ENCODE measurements around the gene CBLB. TPM values are rescaled to one million over a fixed set of nuclear protein-coding genes. Genes with fewer than 3 reads are reported as not detected.

CBLB gene
- total and polyA plus RNA-seq, 2 of the 4 experiments (the other 2 are of a cell fraction): 10.1 to 20.1 TPM

DNA sequence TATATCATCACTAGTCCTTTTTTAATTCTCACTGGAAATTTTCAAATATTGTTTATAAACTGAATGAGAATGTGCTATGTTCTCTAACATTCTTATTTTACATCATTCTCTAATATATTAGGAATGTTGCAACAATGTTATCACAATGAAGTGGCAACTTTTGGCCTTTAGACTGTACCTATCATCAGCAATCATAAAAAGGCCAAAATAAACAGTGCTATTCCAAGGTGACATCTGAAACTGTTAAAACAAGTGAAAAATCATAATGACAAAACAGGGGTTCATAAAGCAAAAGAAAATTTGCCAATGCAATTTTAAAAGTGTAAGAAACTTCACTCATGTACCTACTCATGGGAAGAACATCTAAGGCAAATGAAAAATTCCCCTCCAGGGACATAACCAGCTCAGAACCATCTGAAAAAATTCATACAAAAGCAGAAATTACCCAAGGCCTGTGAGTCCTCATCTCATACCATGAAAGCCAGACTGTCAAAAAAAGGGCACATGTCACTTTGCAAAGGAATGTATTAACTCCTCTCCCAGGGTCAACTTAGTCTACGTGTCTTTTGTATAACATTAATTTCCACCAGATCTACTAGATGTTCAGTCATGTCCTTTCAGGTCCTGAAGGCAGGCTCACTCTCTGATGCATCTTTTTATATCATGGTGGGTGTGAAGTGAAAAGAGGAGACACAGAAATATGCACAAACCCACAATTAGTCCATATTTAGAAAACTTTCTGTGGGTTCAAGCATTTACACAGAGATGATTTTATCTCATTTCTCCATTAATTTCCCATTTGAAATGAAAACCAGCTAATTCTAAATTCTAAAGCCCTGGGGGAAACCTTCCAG, 211.9 kb downstream of the CBLB start:
- no CpG with 5 or more reads among the region's 1 CpG for WGBS, 2 experiments (ENCODE audit: extremely low coverage in 2 of 2, insufficient read length in 1 of 2)
- TF ChIP-seq POLR2A (IDR thresholded peaks at IDR 0.05; ENCODE audit: low read depth, low read length) (no peak), SMC3 (IDR thresholded peaks at IDR 0.05; ENCODE audit: low read depth, low read length) (no peak), RCOR1 (IDR thresholded peaks at IDR 0.05; ENCODE audit: insufficient replicate concordance, low read length) (no peak), BHLHE40 (IDR thresholded peaks at IDR 0.05; ENCODE audit: low read depth, low read length) (no peak), NFE2L2 (IDR thresholded peaks at IDR 0.05; ENCODE audit: low read depth, low read length) (no peak), FOS (IDR thresholded peaks at IDR 0.05; ENCODE audit: low read depth, low read length) (no peak)
- TF ChIP-seq, protein P1, sequence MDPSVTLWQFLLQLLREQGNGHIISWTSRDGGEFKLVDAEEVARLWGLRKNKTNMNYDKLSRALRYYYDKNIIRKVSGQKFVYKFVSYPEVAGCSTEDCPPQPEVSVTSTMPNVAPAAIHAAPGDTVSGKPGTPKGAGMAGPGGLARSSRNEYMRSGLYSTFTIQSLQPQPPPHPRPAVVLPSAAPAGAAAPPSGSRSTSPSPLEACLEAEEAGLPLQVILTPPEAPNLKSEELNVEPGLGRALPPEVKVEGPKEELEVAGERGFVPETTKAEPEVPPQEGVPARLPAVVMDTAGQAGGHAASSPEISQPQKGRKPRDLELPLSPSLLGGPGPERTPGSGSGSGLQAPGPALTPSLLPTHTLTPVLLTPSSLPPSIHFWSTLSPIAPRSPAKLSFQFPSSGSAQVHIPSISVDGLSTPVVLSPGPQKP (IDR thresholded peaks at IDR 0.05; ENCODE audit: borderline replicate concordance, low read depth, low read length): no peak
- TF ChIP-seq, protein P2, sequence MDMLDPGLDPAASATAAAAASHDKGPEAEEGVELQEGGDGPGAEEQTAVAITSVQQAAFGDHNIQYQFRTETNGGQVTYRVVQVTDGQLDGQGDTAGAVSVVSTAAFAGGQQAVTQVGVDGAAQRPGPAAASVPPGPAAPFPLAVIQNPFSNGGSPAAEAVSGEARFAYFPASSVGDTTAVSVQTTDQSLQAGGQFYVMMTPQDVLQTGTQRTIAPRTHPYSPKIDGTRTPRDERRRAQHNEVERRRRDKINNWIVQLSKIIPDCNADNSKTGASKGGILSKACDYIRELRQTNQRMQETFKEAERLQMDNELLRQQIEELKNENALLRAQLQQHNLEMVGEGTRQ (IDR thresholded peaks at IDR 0.05; ENCODE audit: low read depth, low read length): no peak
- H3K9me1 ChIP-seq (ENCODE audit: insufficient read depth, low read length): no peaks in the 10 kb centered on the region
- H4K91ac ChIP-seq (ENCODE audit: insufficient read depth, low read depth, low read length): no peak overlapping the region
- H3K14ac ChIP-seq (replicated peaks; ENCODE audit: low read depth, low read length): 0 out of 2 replicates have a peak overlapping the region, but pooled peaks have one; percentile 14
- no peak overlapping the region for H2BK15ac ChIP-seq (ENCODE audit: low read depth, low read length)
- no peaks in the 10 kb centered on the region for H3K27me3 ChIP-seq (ENCODE audit: control insufficient read depth, insufficient read depth, low read length)
- no peak overlapping the region for H3K23ac ChIP-seq (ENCODE audit: low read depth, low read length)
- H4K5ac ChIP-seq (ENCODE audit: low read depth, low read length): no peak overlapping the region; the same call in 1 of the 2 replicates
- in situ Hi-C loops (cut with MboI; ENCODE audit: low sequenced_read_pairs) (no loop called here), intact Hi-C loops (cut with micrococcal nuclease) (no loop called here), dilution Hi-C loops (cut with HindIII; ENCODE audit: low sequenced_read_pairs, unreplicated experiment) (no loop called here)
- no peak overlapping the region for H2AK9ac ChIP-seq (replicated peaks; ENCODE audit: low read depth, low read length, poor library complexity)
- H2BK120ac ChIP-seq (ENCODE audit: low read depth, low read length): no peak overlapping the region
- no peaks in the 10 kb centered on the region; the same call in 1 of the 2 replicates for H3K4me1 ChIP-seq (ENCODE audit: control insufficient read depth, insufficient read depth, low read length)
- H3K56ac ChIP-seq (ENCODE audit: extremely low read depth, insufficient read depth, low read length): no peak overlapping the region
- peaks cover 5% of the 10 kb centered on the region for H3K36me3 ChIP-seq (ENCODE audit: control insufficient read depth, insufficient read depth, low read length)
- no peak overlapping the region for H3K4ac ChIP-seq (ENCODE audit: low read depth, low read length)
- BruUV-seq (replicated peaks): no TSS peak
- no peak for ATAC-seq (ENCODE audit: low read depth)
- H3K4me3 ChIP-seq (ENCODE audit: insufficient read depth, low read depth, low read length): no peak overlapping the region
- no peak overlapping the region for H3K18ac ChIP-seq (ENCODE audit: low read depth, low read length)
- H4K20me1 ChIP-seq (ENCODE audit: insufficient read depth, low read length): no peaks in the 10 kb centered on the region
- no peak overlapping the region for H2AK5ac ChIP-seq (ENCODE audit: low read depth, low read length)
- CTCF ChIA-PET: no interaction called here
- no peak overlapping the region for H4K8ac ChIP-seq (ENCODE audit: low read depth in 2 of 2, low read length in 2 of 2)
- POLR2A ChIA-PET (ENCODE audit: unreplicated experiment): no interaction called here
- no peaks in the 10 kb centered on the region; a peak in 1 of 4 replicates for H3K79me1 ChIP-seq (ENCODE audit: low read depth in 1 of 2, low read length in 2 of 2)
- H3K4me2 ChIP-seq (ENCODE audit: low read depth, low read length): no peak overlapping the region
- H3K9ac ChIP-seq (ENCODE audit: low read depth, low read length): no peak overlapping the region
- H2BK5ac ChIP-seq (ENCODE audit: low read depth, low read length, poor library complexity, severe bottlenecking): no peak overlapping the region
- H2BK20ac ChIP-seq (ENCODE audit: low read depth, low read length): no peak overlapping the region
- no peaks in the 10 kb centered on the region for H3K9me3 ChIP-seq (ENCODE audit: control insufficient read depth, insufficient read depth, low read length)
- no peak for DNase-seq
- no peak overlapping the region for H2AFZ ChIP-seq (replicated peaks; ENCODE audit: low read length, poor library complexity)
- H3K27ac ChIP-seq (ENCODE audit: insufficient read depth, low read length): no peak overlapping the region
